Measurements from ENCODE around the gene AKT1. TPM values are rescaled to one million over a fixed set of nuclear protein-coding genes. Genes with fewer than 3 reads are reported as not detected.
A peak's percentile ranks its signal among the peaks of the same experiment; 100 is the strongest.

The AKT1 gene
- total and polyA plus RNA-seq, 2 of the 13 experiments (the other 11 are each of a cell fraction or from before 2014, with no cell fraction given), result 96.2 to 116 TPM

GRCh38 chr14:104754213-104754851, 41.2 kb downstream of the AKT1 start (continued):
- TF ChIP-seq HNF4G (IDR thresholded peaks at IDR 0.05; ENCODE audit: borderline replicate concordance, low read depth, low read length), result peak; percentile 52; the same call in 1 of the 2 replicates
- 0 out of 2 replicates have a peak, but pooled peaks have one; percentile 13 for TF ChIP-seq HNF4G (CRISPR knock-in tag; IDR thresholded peaks at IDR 0.05; ENCODE audit: borderline replicate concordance, low read depth)
- peak; percentile 48 for TF ChIP-seq ZNF605 (CRISPR knock-in tag; IDR thresholded peaks at IDR 0.05)
- TF ChIP-seq ZGPAT (CRISPR knock-in tag; IDR thresholded peaks at IDR 0.05), result no peak
- peak; percentile 83 for TF ChIP-seq ZC3H13 (CRISPR knock-in tag; IDR thresholded peaks at IDR 0.05)
- TF ChIP-seq POLR2AphosphoS5 (IDR thresholded peaks at IDR 0.05; ENCODE audit: low read depth, low read length), result 0 out of 2 replicates have a peak, but pooled peaks have one; percentile 37
- TF ChIP-seq BORCS8-MEF2B (CRISPR knock-in tag; IDR thresholded peaks at IDR 0.05), result peak; percentile 6; the same call in 1 of the 2 replicates
- TF ChIP-seq CHD2 (IDR thresholded peaks at IDR 0.05; ENCODE audit: low read depth, low read length), result no peak
- TF ChIP-seq TEAD3 (CRISPR knock-in tag; optimal IDR thresholded peaks at IDR 0.05; ENCODE audit: borderline replicate concordance), result peak; percentile 79
- TF ChIP-seq ZNF232 (CRISPR knock-in tag; IDR thresholded peaks at IDR 0.05; ENCODE audit: borderline replicate concordance), result 0 out of 2 replicates have a peak, but pooled peaks have one; percentile 54
- TF ChIP-seq GPN1 (CRISPR knock-in tag; IDR thresholded peaks at IDR 0.05; ENCODE audit: borderline replicate concordance), result no peak
- peak; percentile 21 to 41; a peak in 2 of 4 replicates for TF ChIP-seq POLR2A (IDR thresholded peaks at IDR 0.05; ENCODE audit: insufficient read depth in 1 of 2, low read depth in 2 of 2, low read length in 2 of 2)
- no peak for TF ChIP-seq CSRNP2 (CRISPR knock-in tag; conservative IDR thresholded peaks at IDR 0.05; ENCODE audit: low read depth)
- no peak for TF ChIP-seq SNAPC5 (CRISPR knock-in tag; IDR thresholded peaks at IDR 0.05; ENCODE audit: borderline replicate concordance)
- TF ChIP-seq HIC2 (CRISPR knock-in tag; IDR thresholded peaks at IDR 0.05; ENCODE audit: low read depth), result peak; percentile 47; the same call in 1 of the 2 replicates
- TF ChIP-seq KLF13 (CRISPR knock-in tag; IDR thresholded peaks at IDR 0.05), result no peak
- TF ChIP-seq ZNF720 (CRISPR knock-in tag; IDR thresholded peaks at IDR 0.05), result no peak
- no peak for TF ChIP-seq ASH2L (IDR thresholded peaks at IDR 0.05; ENCODE audit: insufficient read length, low read depth, low read length)
- TF ChIP-seq TARDBP (CRISPR knock-in tag; IDR thresholded peaks at IDR 0.05), result no peak
- no peak for TF ChIP-seq RFX1 (IDR thresholded peaks at IDR 0.05)
- TF ChIP-seq SRY (CRISPR knock-in tag; IDR thresholded peaks at IDR 0.05), result peak; percentile 46; the same call in 1 of the 2 replicates
- TF ChIP-seq ZNF569 (CRISPR knock-in tag; IDR thresholded peaks at IDR 0.05; ENCODE audit: borderline replicate concordance), result no peak
- 0 out of 2 replicates have a peak, but pooled peaks have one; percentile 39 for TF ChIP-seq RBFOX2 (IDR thresholded peaks at IDR 0.05; ENCODE audit: low read depth, low read length)
- no peak; the same call in 1 of the 2 replicates for TF ChIP-seq ZNF326 (CRISPR knock-in tag; IDR thresholded peaks at IDR 0.05; ENCODE audit: borderline replicate concordance)
- peak; percentile 42; the same call in 1 of the 2 replicates for TF ChIP-seq MNT (IDR thresholded peaks at IDR 0.05)
